ENCODE results near the gene TTC17. TPM values are rescaled to one million over a fixed set of nuclear protein-coding genes. Genes with fewer than 3 reads are reported as not detected.

Gene TTC17
- total and polyA plus RNA-seq, 2 of the 4 experiments (the other 2 are of a cell fraction), result 56.3 to 61.3 TPM

DNA sequence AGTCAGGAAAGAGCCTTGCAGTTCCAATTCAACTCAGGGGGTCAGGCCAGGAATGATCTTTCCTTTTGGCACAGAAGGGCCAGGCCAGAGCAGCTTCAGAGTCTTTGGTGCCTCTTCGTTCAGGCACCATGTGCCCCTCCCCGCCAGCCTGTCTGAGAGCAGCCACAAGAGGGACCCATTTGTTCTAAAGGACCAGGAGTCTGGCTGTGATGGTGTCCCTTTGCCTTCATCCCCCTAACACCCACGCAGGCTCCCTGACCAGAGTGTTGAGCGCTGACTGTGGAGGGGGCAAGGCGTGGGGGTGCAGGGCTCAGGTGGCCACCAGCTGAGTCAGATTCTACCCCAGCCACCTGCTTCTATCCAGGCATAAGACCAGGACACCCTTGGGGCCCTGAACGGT lies 156.4 kb downstream of the TTC17 start:
- no peaks in the 10 kb centered on the region for H3K36me3 ChIP-seq (ENCODE audit: control insufficient read depth, insufficient read depth, low read length)
- 100% methylated on average over 1 of the region's 6 CpGs; no CpG with 5 or more reads in 1 of the 2 experiments for WGBS, 2 experiments (ENCODE audit: extremely low coverage in 2 of 2, insufficient read length in 1 of 2)
- H3K9ac ChIP-seq (ENCODE audit: low read depth, low read length), result no peak overlapping the region
- ChIA-PET POLR2A (ENCODE audit: unreplicated experiment) (no interaction called here), CTCF (no interaction called here)
- no peak overlapping the region for H3K4ac ChIP-seq (ENCODE audit: low read depth, low read length)
- intact Hi-C loops (cut with micrococcal nuclease), result no loop called here
- TF ChIP-seq NFE2L2 (IDR thresholded peaks at IDR 0.05; ENCODE audit: low read depth, low read length), result no peak
- TF ChIP-seq, protein P1, sequence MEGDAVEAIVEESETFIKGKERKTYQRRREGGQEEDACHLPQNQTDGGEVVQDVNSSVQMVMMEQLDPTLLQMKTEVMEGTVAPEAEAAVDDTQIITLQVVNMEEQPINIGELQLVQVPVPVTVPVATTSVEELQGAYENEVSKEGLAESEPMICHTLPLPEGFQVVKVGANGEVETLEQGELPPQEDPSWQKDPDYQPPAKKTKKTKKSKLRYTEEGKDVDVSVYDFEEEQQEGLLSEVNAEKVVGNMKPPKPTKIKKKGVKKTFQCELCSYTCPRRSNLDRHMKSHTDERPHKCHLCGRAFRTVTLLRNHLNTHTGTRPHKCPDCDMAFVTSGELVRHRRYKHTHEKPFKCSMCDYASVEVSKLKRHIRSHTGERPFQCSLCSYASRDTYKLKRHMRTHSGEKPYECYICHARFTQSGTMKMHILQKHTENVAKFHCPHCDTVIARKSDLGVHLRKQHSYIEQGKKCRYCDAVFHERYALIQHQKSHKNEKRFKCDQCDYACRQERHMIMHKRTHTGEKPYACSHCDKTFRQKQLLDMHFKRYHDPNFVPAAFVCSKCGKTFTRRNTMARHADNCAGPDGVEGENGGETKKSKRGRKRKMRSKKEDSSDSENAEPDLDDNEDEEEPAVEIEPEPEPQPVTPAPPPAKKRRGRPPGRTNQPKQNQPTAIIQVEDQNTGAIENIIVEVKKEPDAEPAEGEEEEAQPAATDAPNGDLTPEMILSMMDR (conservative IDR thresholded peaks at IDR 0.05; ENCODE audit: low read depth, low read length), result 0 out of 2 replicates have a peak, but pooled peaks have one; percentile 10
- H3K23ac ChIP-seq (ENCODE audit: low read depth, low read length), result no peak overlapping the region
- H3K18ac ChIP-seq (ENCODE audit: low read depth, low read length), result no peak overlapping the region
- no peak overlapping the region for H2BK120ac ChIP-seq (ENCODE audit: low read depth, low read length)
- H2BK20ac ChIP-seq (ENCODE audit: low read depth, low read length), result no peak overlapping the region
- H3K9me3 ChIP-seq (ENCODE audit: control insufficient read depth, insufficient read depth, low read length), result no peaks in the 10 kb centered on the region
- ATAC-seq (ENCODE audit: low read depth), result 0 out of 2 replicates have a peak, but pooled peaks have one; percentile 29
- H3K56ac ChIP-seq (ENCODE audit: extremely low read depth, insufficient read depth, low read length), result no peak overlapping the region
- dilution Hi-C loops (cut with HindIII; ENCODE audit: low sequenced_read_pairs, unreplicated experiment), result no loop called here
- no peak overlapping the region for H2BK5ac ChIP-seq (ENCODE audit: low read depth, low read length, poor library complexity, severe bottlenecking)
- H3K27ac ChIP-seq (ENCODE audit: insufficient read depth, low read length), result no peak overlapping the region
- no peaks in the 10 kb centered on the region for H3K9me1 ChIP-seq (ENCODE audit: insufficient read depth, low read length)
- H4K20me1 ChIP-seq (ENCODE audit: insufficient read depth, low read length), result no peaks in the 10 kb centered on the region
- no peak overlapping the region for H3K4me3 ChIP-seq (ENCODE audit: insufficient read depth, low read depth, low read length)
- H2AK5ac ChIP-seq (ENCODE audit: low read depth, low read length), result no peak overlapping the region
- no peak for DNase-seq
- H3K79me1 ChIP-seq (ENCODE audit: low read depth in 1 of 2, low read length in 2 of 2), result no peaks in the 10 kb centered on the region
- no peak overlapping the region for H2AK9ac ChIP-seq (replicated peaks; ENCODE audit: low read depth, low read length, poor library complexity)
- H3K4me1 ChIP-seq (ENCODE audit: control insufficient read depth, insufficient read depth, low read length), result no peaks in the 10 kb centered on the region
- peaks cover 3% of the 10 kb centered on the region for H3K27me3 ChIP-seq (ENCODE audit: control insufficient read depth, insufficient read depth, low read length)
- no peak overlapping the region for H2BK15ac ChIP-seq (ENCODE audit: low read depth, low read length)
- no peak overlapping the region for H3K4me2 ChIP-seq (ENCODE audit: low read depth, low read length)
- no peak overlapping the region for H2AFZ ChIP-seq (replicated peaks; ENCODE audit: low read length, poor library complexity)
- no peak overlapping the region for H3K14ac ChIP-seq (replicated peaks; ENCODE audit: low read depth, low read length)
- H4K8ac ChIP-seq (ENCODE audit: low read depth in 2 of 2, low read length in 2 of 2), result no peak overlapping the region
- no TSS peak for BruUV-seq (replicated peaks)
- in situ Hi-C loops (cut with MboI; ENCODE audit: low sequenced_read_pairs), result no loop called here
- no peak overlapping the region for H4K5ac ChIP-seq (ENCODE audit: low read depth, low read length)
- H4K91ac ChIP-seq (ENCODE audit: insufficient read depth, low read depth, low read length), result no peak overlapping the region
